GM23248 (cell line): Measurements from ENCODE around the gene PTK6. TPM values are rescaled to one million over a fixed set of nuclear protein-coding genes. Genes with fewer than 3 reads are reported as not detected.

ENCODE experiments used
- DNase-seq: peaks from one replicate; pipeline ENCODE4 v3.0.0-alpha.2; 2015
- H2AFZ ChIP-seq: fragments of 200-600 bp; sonication (generic); 2 replicates; pipeline ENCODE4 v1.6.1; 2016; ENCODE audit warnings: antibody characterized with exemption
- H3F3A ChIP-seq: fragments of 200-600 bp; sonication (generic); 2 replicates; pipeline ENCODE4 v1.6.1; 2016; ENCODE audit warnings: mild to moderate bottlenecking, antibody characterized with exemption, mixed run types; ENCODE audit not compliant: insufficient read depth
- H3K27ac ChIP-seq: fragments of 200-600 bp; sonication (generic); 2 replicates; pipeline ENCODE4 v1.5.1; 2016; ENCODE audit warnings: mild to moderate bottlenecking
- H3K27me3 ChIP-seq: fragments of 200-600 bp; sonication (generic); replicated peaks from 2 replicates; pipeline ENCODE4 v1.6.1; 2016; ENCODE audit warnings: mild to moderate bottlenecking; ENCODE audit not compliant: insufficient read depth
- H3K36me3 ChIP-seq: fragments of 200-600 bp; sonication (generic); 2 replicates; pipeline ENCODE4 v1.6.1; 2016; ENCODE audit warnings: low read depth, mild to moderate bottlenecking
- H3K4me1 ChIP-seq: fragments of 200-600 bp; sonication (generic); 2 replicates; pipeline ENCODE4 v1.6.1; 2016; ENCODE audit warnings: mild to moderate bottlenecking; ENCODE audit not compliant: insufficient read depth
- H3K4me2 ChIP-seq: fragments of 200-600 bp; sonication (generic); one replicate; pipeline ENCODE4 v1.6.1; 2016; ENCODE audit warnings: mild to moderate bottlenecking; ENCODE audit not compliant: unreplicated experiment
- H3K4me3 ChIP-seq: fragments of 200-600 bp; sonication (generic); 2 replicates; pipeline ENCODE4 v1.5.1; 2016; ENCODE audit warnings: mild to moderate bottlenecking
- H3K79me2 ChIP-seq: fragments of 200-600 bp; sonication (generic); 2 replicates; pipeline ENCODE4 v1.6.1; 2016; ENCODE audit warnings: mild to moderate bottlenecking; ENCODE audit not compliant: insufficient read depth
- H3K9ac ChIP-seq: fragments of 200-600 bp; sonication (generic); 2 replicates; pipeline ENCODE4 v1.6.1; 2016; ENCODE audit warnings: mild to moderate bottlenecking
- H3K9me2 ChIP-seq: fragments of 200-600 bp; sonication (generic); 2 replicates; pipeline ENCODE4 v1.6.1; 2016; ENCODE audit warnings: mixed run types, mild to moderate bottlenecking, moderate library complexity; ENCODE audit not compliant: insufficient read depth
- H3K9me3 ChIP-seq: fragments of 200-600 bp; sonication (generic); one replicate; pipeline ENCODE4 v1.6.1; 2017; ENCODE audit warnings: low read depth
- H4K20me1 ChIP-seq: fragments of 200-600 bp; sonication (generic); 2 replicates; pipeline ENCODE4 v1.6.0; 2016; ENCODE audit not compliant: insufficient read depth
- EZH2 ChIP-seq: fragments of 200-600 bp; sonication (generic); IDR thresholded peaks from 2 replicates; pipeline ENCODE4 v1.6.1; 2018; ENCODE audit warnings: antibody characterized with exemption, mild to moderate bottlenecking; ENCODE audit not compliant: insufficient read depth, poor library complexity, severe bottlenecking
- EZH2phosphoT487 ChIP-seq: fragments of 200-600 bp; sonication (generic); IDR thresholded peaks from 2 replicates; pipeline ENCODE4 v1.6.1; 2018; ENCODE audit warnings: antibody characterized with exemption, moderate library complexity, mild to moderate bottlenecking, low read depth; ENCODE audit not compliant: insufficient read depth
- WGBS, 2 experiments: methylation state at CpG; one replicate each; pipeline ENCODE4 v1.1.6; 2015 to 2017; ENCODE audit warnings: low lambda C conversion rate in 2 of 2, low coverage in 1 of 2; ENCODE audit errors: missing lambda C conversion rate in 2 of 2; 5-methylcytosine and 5-hydroxymethylcytosine counted together
- in situ Hi-C: fragments of 300-500 bp; cut with MboI; formaldehyde crosslinking; loops from 2 replicates; pipeline ENCODE4 v1.15.0; 2020
- polyA plus RNA-seq: library from polyadenylated mRNA; unstranded; fragments of >200 nt; fragmentation: Nextera tagmentation; extraction: Ambion mirVana; gene quantifications from 2 replicates; pipeline ENCODE4 v1.2.1, GENCODE V29; 2016
- total RNA-seq: library from RNA; depleted of rRNA; stranded (reverse); fragments of >200 nt; shearing (Covaris generic); gene quantifications from 2 replicates; pipeline ENCODE4 v1.2.3, GENCODE V29; 2014

PTK6 gene
- total and polyA plus RNA-seq, 2 experiments from 2014 or later, result not detected

GRCh38 chr20:63493563-63494020 lies 43.6 kb downstream of the PTK6 start:
- TF ChIP-seq EZH2phosphoT487 (no peak), EZH2 (no peak)
- no peak for DNase-seq
- Histone ChIP-seq H4K20me1 (no peaks in the 10 kb centered on the region), H3K4me1 (no peaks in the 10 kb centered on the region), H3K9ac (no peak overlapping the region), H3K9me3 (no peaks in the 10 kb centered on the region), H3K4me2 (no peak overlapping the region), H3K9me2 (no peaks in the 10 kb centered on the region), H3K27ac (no peak overlapping the region), H3K79me2 (no peaks in the 10 kb centered on the region), H3F3A (no peaks in the 10 kb centered on the region), H3K27me3 (peaks cover 20% of the 10 kb centered on the region), H3K36me3 (no peaks in the 10 kb centered on the region), H2AFZ (no peak overlapping the region), H3K4me3 (no peak overlapping the region)
- 56 to 62% methylated on average over 8 to 13 of the region's 13 CpGs for WGBS, 2 experiments
- in situ Hi-C loops, result no loop called here

DNA sequence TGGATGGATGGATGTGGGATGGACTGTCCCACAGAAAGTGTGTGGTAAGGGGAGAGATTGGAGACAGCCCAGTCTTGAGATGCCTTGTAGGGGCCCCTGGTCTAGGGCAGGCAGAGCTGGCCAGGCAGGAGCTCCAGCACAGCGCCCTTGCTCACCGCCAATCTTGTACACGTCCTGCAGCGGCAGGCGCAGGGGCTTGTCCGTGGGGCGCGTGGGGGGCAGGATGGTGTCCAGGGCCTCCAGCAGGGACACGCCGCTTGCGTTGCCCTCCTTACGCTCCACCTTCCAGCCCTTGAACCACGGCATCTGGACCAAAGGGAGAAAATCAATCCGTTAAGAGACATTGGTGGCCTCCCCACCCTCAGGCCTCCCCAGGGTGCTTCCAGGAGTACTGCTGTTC lies 44.2 kb downstream of the PTK6 start:
- no peaks in the 10 kb centered on the region for H3F3A ChIP-seq
- WGBS, 2 experiments, result 76 to 77% methylated on average over 14 of the region's 14 CpGs
- no peaks in the 10 kb centered on the region for H3K9me2 ChIP-seq
- no peaks in the 10 kb centered on the region for H3K36me3 ChIP-seq
- no peak overlapping the region for H3K27ac ChIP-seq
- in situ Hi-C loops, result no loop called here
- no peaks in the 10 kb centered on the region for H4K20me1 ChIP-seq
- DNase-seq, result no peak
- H3K9ac ChIP-seq, result no peak overlapping the region
- no peak overlapping the region for H3K4me2 ChIP-seq
- no peaks in the 10 kb centered on the region for H3K79me2 ChIP-seq
- no peaks in the 10 kb centered on the region for H3K9me3 ChIP-seq
- no peaks in the 10 kb centered on the region for H3K4me1 ChIP-seq
- no peak overlapping the region for H3K4me3 ChIP-seq
- peaks cover 17% of the 10 kb centered on the region for H3K27me3 ChIP-seq
- TF ChIP-seq EZH2phosphoT487, result no peak
- no peak for TF ChIP-seq EZH2
- no peak overlapping the region for H2AFZ ChIP-seq

DNA sequence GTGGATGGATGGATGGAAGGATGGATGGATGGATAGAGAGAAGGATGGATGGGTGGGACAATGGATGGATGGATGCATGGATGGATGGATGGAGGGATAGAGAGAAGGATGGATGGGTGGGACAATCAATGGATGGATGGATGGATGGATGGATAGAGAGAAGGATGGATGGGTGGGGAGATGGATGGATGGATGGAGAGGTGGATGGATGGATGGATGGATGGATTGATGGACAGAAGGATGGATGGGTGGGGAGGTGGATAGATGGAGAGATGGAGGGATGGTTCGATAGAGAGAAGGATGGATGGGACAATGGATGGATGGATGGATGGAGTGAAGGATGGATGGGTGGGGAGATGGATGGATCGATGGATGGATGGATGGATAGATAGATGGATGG lies 44.7 kb downstream of the PTK6 start:
- Histone ChIP-seq H4K20me1 (no peaks in the 10 kb centered on the region), H3K9ac (no peak overlapping the region), H3K79me2 (no peaks in the 10 kb centered on the region), H3K36me3 (no peaks in the 10 kb centered on the region), H3F3A (no peaks in the 10 kb centered on the region), H3K4me3 (no peak overlapping the region), H3K27ac (no peak overlapping the region), H3K9me3 (no peaks in the 10 kb centered on the region), H2AFZ (no peak overlapping the region), H3K9me2 (no peaks in the 10 kb centered on the region), H3K4me2 (no peak overlapping the region), H3K27me3 (peaks cover 12% of the 10 kb centered on the region), H3K4me1 (no peaks in the 10 kb centered on the region)
- WGBS, 2 experiments, result 62 to 64% methylated on average over 2 of the region's 2 CpGs
- TF ChIP-seq EZH2 (no peak), EZH2phosphoT487 (no peak)
- in situ Hi-C loops, result no loop called here
- DNase-seq, result no peak

GRCh38 chr20:63491635-63492230 lies 45.4 kb downstream of the PTK6 start:
- no peaks in the 10 kb centered on the region for H3K79me2 ChIP-seq
- no peaks in the 10 kb centered on the region for H3K36me3 ChIP-seq
- no peak overlapping the region for H3K9ac ChIP-seq
- no peaks in the 10 kb centered on the region for H3K4me1 ChIP-seq
- H3F3A ChIP-seq, result no peaks in the 10 kb centered on the region
- no peak overlapping the region for H3K4me2 ChIP-seq
- TF ChIP-seq EZH2phosphoT487 (no peak), EZH2 (no peak)
- H2AFZ ChIP-seq, result no peak overlapping the region
- H4K20me1 ChIP-seq, result no peaks in the 10 kb centered on the region
- no peak for DNase-seq
- in situ Hi-C loops, result no loop called here
- no peak overlapping the region for H3K27ac ChIP-seq
- H3K27me3 ChIP-seq, result peaks cover 11% of the 10 kb centered on the region
- no peaks in the 10 kb centered on the region for H3K9me2 ChIP-seq
- no peaks in the 10 kb centered on the region for H3K9me3 ChIP-seq
- WGBS, 2 experiments, result 45 to 56% methylated on average over 4 of the region's 4 CpGs
- H3K4me3 ChIP-seq, result no peak overlapping the region

- Histone ChIP-seq H3K9me2 (no peaks in the 10 kb centered on the region), H3K79me2 (no peaks in the 10 kb centered on the region), H3K36me3 (no peaks in the 10 kb centered on the region), H3K4me3 (no peak overlapping the region), H3K27me3 (peaks cover 11% of the 10 kb centered on the region), H4K20me1 (no peaks in the 10 kb centered on the region), H3K9me3 (no peaks in the 10 kb centered on the region), H3F3A (no peaks in the 10 kb centered on the region), H3K27ac (no peak overlapping the region), H3K4me1 (no peaks in the 10 kb centered on the region), H3K4me2 (no peak overlapping the region), H3K9ac (no peak overlapping the region), H2AFZ (no peak overlapping the region)
- DNase-seq, result no peak
- in situ Hi-C loops, result no loop called here
- TF ChIP-seq EZH2, result no peak
- TF ChIP-seq EZH2phosphoT487, result no peak
- WGBS, 2 experiments, result 28 to 39% methylated on average over 4 of the region's 4 CpGs
These were observed 46.1 kb downstream of the PTK6 start for GRCh38 chr20:63491078-63491477.
